GM19025 (cell line): Measurements from ENCODE around the gene SP8.
"Not testable (repeated sequence)": the region's sequence is repeated elsewhere in the genome, so short reads cannot be mapped to it uniquely, and the experiment has no call there.

Experiments used
- ATAC-seq: cut with Tn5 transposase; IDR thresholded peaks from one replicate; pipeline ENCODE4 v1.9.1; 2021; ENCODE audit warnings: mild to moderate bottlenecking, low read depth, moderate library complexity; ENCODE audit not compliant: unreplicated experiment

Gene SP8

DNA sequence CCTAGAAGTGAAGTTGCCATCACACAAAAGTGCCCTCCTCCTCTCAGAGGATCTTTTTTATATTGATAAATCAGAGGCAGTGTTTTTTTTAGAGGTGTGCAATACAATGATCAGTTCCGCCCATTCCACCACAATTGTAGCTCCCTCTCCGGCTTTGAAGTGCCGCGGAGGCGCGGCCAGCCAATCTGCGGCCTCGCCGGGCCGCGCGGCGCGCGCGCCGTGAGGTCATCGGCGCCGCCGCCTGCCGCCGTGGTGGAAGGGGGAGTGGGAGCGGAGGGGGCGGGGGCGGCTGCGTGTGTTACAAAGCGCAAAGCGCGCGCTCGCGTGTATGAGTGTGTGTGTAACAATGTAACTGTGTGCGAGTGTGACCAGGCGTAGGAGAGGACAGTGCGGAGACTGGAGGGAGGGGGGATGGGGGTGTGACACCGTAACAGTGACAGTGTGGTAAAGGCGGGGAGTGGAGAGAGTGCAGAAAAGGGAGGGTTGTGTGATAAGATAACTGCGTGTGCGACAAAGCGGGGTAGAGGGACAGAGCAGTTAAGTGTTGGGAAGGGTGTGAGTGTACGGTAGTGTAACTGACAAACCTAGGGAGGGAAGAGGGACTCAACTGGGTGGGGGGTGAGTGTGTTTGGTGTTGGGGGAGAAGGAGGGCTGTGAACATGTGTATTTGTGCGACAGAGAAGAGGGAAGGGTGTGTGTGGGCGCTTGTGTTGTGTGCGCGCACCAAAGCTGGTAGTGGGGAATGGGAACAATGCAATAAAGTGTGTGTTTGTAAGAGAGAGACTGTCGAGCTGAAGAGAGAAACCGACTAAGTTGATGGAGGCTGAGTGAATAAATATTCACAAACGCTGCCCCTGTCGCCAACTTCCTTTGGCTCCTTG, at the start of gene SP8:
Gene SP8 (minus strand): TSS at position 108 of the 881 bp plus-strand sequence. CDS start 88 bp downstream, at position 20.
- ATAC-seq = no peak

DNA sequence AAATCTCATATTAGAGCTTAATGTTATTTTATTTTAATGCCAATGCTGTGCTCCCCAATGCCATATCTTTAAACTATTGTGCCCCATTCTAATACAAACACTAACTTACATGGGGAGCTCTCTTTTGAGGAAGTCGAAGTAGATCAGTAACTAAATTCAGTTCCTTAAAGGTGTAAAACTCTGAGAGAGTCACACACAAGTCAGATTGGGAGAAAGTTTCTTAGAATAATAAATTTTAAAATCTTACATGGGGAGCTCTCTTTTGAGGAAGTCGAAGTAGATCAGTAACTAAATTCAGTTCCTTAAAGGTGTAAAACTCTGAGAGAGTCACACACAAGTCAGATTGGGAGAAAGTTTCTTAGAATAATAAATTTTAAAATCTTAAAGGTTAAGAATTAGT, 49.7 kb upstream of the SP8 start:
- peak; percentile 80 for ATAC-seq

DNA sequence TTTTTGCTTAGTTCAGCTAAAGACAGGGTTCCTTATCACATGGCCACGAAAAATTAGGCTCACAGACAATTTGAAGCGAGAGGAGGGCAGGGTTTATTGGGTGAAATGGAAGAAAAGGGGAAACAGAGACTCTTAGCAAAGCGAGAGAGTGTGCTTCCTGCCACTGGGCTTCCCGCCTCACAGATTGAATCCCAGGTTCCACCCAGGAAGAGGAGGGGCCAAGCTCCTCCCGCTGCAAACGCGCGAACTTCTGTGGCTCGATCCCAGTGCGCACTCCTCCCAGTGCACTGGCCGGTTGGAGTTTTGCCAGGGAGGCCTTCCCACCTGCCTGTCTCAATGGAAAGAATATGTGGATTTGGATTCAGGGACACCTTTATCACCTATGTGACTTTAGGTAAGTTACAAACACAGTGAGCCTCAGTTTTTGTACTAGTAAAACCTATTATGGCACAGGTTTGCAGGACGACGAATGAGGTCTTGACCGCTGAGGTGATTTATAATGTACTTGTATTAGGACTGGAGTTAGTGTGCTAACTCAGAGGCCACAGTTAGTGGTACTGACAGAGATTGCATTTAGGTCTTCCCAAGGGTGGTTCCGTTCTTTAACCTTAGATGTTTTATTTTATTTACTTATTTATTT, 48.5 kb upstream of the SP8 start:
- ATAC-seq = no peak

DNA sequence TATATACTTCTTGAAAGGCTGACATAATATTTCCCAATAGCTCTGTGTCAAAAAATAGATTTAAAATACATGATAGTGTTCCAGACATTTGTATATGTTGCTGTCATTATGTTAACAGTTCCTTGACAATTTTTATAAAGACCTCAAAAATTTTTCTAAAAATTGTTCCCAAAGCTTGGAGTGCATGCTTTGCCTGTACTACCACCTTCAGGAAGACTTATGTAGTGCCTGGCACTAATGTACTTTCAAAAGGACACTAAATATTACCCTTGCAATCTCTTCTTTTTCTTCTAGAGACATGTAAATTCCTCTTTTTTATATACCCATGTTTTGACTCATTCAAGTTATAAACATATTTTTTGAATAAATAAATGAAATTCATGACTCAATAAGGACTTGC, 48.0 kb upstream of the SP8 start:
- ATAC-seq = no peak

GRCh38 chr7:20831956-20832355, 45.3 kb upstream of the SP8 start:
- ATAC-seq = no peak

- no peak for ATAC-seq
These were observed 44.8 kb upstream of the SP8 start for GRCh38 chr7:20831451-20831850.

DNA sequence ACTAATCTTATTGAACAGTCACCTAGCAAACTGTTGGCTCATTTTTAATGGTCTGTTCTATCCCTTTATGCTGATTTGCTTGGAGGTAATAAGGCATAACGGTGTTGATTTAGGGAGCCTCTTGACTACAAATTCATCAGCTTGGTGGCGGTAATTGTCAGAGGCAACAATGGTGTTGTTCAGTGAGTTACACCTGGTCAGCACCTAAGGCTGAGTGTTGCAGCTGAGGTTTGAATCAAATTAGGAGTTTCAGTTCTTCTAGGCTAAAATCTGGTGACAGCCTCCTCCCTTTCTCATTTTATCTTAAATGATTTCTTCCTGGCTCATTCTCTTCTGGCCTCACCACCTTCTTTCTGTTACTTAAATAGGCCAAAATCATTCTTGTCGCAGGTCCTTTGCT, 42.3 kb upstream of the SP8 start:
- ATAC-seq = no peak

DNA sequence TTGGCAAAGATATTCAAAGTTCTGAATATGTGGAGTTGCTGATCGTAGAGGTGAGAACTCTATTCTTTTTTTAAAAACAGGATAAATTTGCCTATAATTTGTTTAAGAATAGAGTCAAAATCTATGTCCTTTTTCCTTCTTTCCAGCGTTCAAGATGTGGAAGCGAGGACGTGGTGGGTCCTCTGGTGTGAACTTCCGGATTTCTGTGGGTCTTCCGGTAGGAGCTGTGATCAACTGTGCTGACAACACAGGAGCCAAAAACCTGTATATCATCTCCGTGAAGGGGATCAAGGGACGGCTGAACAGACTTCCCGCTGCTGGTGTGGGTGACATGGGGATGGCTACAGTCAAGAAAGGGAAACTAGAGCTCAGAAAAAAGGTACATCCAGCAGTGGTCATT, 40.5 kb upstream of the SP8 start:
- no peak for ATAC-seq

DNA sequence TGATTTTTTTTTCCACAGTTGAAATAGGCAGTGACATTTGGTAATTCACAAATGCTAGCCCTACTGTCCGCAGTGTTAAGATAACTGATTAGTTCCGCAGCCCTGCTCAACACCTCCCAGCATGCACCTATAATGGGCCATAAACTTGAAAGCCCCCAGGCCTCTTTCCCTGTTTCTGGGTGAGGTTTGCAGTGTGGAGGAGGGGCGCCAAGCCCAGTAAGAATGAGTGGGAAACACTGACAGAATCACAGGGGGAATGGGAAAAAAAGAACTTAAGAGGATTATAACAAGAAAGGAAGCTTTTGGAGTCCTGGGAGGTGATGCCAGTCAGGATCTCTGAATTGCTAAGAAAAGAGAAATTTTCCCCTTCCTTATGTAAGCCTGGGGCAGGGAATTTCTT, 39.6 kb upstream of the SP8 start:
- ATAC-seq = no peak

GRCh38 chr7:20825555-20825954, 38.9 kb upstream of the SP8 start:
- ATAC-seq = no peak

DNA sequence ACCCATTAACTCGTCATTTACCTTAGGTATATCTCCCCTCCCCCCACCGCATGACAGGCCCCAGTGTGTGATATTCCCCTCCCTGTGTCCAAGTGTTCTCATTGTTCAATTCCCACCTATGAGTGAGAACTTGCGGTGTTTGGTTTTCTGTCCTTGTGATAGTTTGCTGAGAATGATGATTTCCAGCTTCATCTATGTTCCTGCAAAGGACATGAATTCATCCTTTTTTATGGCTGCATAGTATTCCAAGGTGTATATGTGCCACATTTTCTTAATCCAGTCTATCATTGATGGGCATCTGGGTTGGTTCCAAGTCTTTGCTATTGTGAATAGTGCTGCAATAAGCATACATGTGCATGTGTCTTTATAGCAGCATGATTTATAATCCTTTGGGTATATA, 34.7 kb upstream of the SP8 start:
- not testable (repeated sequence) for ATAC-seq

- no peak for ATAC-seq
These were observed 29.8 kb upstream of the SP8 start for GRCh38 chr7:20816372-20816959.

- ATAC-seq = no peak
These were observed 17.7 kb upstream of the SP8 start for GRCh38 chr7:20804345-20804744.

DNA sequence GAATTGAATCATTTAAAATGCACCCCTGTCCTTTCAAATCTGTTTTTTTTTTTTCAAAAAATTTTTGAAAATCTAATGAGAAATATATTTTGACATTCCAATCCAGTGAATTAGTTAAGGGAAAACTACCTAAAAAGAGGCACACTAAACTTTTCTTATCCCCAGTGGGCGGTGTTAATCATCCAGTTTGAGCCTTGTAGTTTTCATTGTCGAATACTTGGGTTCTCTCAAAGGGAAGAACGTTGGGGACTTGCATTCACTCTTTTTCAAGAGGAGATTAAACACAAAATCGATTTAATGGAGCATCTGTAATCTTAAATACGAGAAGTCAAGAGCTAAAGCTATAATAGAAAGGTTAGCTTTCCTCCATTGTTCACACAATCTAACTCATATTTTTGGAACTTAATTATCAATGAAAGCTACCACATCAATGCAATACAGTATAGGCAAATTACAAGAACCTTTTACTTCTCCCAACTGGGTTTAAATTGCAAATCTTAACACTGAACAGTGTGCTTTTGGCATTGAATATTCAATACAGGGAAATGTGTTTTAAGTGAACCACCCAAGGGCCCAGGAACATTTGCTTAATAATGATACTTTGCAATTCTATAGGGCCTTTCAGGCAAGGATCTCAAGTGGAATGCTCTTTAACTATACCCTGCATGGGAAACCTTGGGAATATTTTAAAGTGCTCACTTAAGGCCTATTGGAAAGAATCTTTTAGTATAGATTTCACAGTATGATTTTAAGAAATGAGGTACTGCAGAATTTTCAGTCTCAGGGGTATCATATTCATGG, 13.1 kb upstream of the SP8 start:
- no peak for ATAC-seq

DNA sequence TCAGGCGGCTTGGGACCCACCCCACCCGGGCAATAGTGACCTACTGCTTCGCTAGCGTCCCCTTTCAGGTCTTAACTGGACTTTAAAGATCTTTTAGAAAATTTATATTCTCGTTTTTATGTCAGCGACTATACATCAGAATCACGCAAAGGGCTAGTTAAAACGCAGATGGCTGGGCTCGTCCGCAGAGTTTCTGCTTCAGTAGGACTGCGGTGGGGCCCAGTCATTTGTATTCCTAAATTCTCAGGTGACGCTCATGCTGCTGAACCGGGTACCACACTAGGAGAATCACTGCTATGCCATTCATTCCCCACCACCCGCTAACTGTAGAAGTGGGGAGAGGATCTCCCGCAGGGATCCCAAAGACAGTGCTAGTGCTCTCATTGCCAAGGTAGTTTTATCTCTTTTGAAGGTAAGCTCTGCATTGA, 12.0 kb upstream of the SP8 start:
- no peak for ATAC-seq

GRCh38 chr7:20798081-20798693, 11.5 kb upstream of the SP8 start:
- ATAC-seq = peak; percentile 83

GRCh38 chr7:20797462-20798080, 10.9 kb upstream of the SP8 start:
- ATAC-seq = peak; percentile 56

- ATAC-seq = no peak
These were observed 10.4 kb upstream of the SP8 start for GRCh38 chr7:20797042-20797461.

- ATAC-seq = no peak
These were observed 9.8 kb upstream of the SP8 start for GRCh38 chr7:20796500-20796899.

DNA sequence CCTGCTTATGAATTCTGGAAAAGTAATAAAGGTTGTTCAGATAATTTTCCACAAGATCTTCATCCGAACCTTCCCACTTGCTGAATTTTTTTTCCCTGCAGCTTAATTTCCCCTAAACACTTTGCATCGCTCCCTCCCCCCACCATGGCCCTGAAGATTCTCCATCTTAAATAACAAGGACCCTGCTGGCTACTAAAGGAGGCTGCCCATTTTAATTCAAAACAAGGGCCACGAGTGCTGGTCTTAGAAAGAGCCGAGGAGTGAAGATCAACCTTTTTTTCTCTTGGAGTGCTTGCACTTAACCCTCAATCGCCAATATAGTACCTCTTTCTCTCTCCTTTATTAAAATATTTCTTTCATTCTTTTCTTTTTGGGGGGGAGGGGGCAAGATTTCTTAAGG, 9.2 kb upstream of the SP8 start:
- no peak for ATAC-seq
